Ramos (cell line): ENCODE measurements around the gene LAMA2.

Source experiments
- in situ Hi-C: fragments of 300-500 bp; cut with MboI; formaldehyde crosslinking; loops from one replicate; pipeline ENCODE4 v1.14.3; 2022; ENCODE audit warnings: low sequenced_read_pairs; ENCODE audit not compliant: unreplicated experiment

The LAMA2 gene

DNA sequence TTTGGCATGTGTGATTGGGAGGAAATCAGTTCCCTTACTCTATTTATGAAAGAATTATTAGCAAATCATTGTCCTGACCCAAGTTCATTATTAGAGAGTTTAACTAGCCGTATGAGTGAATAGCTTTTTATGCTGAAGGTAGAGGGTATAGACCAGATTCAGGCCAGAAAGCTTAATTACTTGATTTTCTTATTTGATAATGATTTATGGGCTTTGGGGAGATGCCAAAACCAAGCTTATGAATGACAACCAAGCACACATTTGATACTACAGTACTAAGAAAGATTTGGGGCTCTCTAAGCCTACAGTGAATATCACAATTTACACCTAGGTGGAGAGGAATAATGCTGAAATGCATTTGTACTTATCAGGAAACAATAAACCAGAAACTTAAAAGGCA lies 633.8 kb downstream of the LAMA2 start:
- in situ Hi-C loops: no loop called here

DNA sequence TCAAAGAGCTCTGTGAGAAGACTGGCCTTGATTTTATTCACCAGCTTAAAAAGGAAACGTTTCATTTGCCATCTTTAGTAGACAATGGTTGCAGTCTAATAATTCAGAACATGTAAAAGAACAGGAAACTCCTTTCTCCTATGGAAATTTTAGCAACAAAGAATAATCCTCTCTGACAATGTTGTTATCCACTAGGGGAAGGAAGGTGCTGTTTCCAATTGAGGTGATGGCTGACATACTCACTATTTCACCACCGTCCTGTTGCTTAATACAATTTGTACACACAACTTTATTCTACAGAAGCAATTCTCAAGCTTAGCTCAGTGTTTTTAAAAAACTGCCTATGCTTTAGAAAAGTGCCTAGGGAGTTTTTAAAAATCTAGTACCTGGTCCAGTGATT lies 634.4 kb downstream of the LAMA2 start:
- in situ Hi-C loops: no loop called here

DNA sequence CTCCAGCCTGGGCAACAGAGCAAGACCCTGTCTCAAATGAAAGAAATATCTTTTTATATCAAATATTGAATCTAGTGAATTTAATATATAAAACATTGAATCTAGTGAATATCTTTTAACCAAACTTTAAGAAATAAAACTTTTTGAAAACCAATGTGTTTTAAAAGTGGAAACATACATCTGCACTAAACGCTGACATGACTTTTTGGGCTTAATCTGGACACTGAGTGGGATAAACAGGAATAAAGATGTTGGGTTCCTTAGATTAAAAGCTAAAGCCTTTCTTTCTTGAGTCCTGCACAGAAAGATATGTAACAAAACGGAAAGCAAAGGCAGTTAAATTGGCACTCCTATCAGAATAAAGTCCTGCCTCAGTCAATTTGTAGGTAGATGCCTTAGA lies 636.8 kb downstream of the LAMA2 start:
- in situ Hi-C loops: no loop called here

DNA sequence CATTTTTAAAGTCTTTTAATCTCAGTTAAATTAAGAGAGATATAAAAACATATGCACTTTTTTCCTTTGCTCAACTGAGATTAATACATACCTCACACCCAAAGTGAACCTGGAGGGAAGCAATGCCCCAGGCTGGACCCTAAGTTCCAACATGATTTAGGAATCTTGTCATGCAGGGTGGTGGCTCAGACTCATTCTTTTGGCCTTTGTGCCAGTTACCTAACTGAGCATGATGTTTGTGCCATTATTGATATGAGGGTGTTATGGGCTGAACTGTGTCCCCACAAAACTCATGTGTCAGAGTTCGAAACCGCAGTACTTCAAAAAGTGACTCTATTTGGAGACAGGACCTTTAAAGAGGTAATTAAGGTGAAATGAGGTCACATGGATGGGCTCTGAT lies 639.0 kb downstream of the LAMA2 start:
- in situ Hi-C loops: no loop called here

DNA sequence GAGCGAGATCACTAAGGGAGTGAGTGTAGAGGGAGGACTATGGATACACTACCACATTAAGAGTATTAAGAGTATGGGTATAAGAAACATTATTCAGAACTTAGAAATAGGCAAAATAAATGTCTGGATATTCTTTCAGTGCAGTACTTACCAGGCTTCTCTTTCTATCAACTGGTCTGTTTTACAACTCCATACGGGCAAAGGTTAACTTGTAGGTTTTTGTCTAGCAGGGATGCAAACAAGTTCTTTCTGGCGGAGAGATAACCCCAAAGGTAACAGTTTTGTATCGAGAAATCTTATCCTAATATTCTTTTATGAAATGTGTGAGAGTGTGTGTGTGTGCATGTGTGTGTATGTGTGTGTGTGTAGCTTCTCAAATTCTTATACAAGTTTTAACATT lies 640.9 kb downstream of the LAMA2 start:
- in situ Hi-C loops: no loop called here

DNA sequence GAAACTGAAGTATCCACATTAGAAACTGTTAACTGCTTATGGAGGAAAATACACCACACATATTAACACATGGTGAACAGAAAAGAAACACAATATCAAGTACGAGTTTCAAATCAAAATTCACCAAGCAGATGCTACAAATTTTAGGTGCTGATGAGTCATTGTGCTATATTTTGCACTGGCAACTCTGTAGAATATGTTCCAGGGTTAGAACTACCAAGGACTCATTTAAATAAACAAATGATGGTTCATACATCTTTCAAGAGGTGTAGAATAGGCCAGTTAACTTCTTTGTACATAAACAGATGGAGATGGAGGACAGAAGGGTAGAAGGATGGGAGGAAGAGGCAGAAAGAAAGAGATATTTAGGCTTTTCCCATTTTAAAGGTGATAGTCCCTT lies 642.1 kb downstream of the LAMA2 start:
- in situ Hi-C loops: no loop called here

DNA sequence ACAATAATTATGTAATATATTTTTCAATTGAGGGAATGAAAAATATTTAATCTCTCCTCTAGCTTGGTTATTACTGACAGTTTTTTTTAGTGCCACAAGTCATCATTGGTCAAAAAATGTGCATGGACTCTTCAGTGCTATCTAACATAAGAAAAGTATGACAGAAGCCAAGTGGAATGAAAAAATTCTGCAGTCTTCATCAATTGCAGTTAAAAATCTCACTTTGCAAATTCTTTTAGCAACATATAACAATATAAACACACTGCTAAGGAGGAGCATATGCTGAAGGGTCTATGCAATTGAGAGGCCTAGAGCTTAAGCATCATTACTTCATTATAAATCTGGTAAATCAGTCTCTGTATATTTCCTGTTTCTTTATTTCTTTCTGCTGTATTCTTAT lies 652.0 kb downstream of the LAMA2 start:
- in situ Hi-C loops: no loop called here

DNA sequence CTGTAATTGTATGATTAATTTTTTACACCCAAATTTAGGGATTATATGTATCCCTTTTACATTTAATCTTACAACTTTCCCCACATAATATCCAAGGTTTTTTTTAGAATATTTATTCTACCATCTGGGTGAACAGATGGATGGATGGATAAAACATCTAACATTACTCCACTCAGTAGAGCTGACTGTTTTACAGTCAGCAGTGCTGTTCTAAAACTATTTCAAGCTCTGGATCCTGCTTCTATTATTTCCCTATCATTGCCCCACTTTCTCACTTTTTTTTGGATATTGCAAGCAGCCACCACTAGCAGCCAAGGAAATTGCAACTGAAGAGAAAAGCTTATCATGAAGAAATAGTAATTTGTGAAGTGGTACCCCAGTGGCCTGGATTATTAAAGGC lies 653.3 kb downstream of the LAMA2 start:
- in situ Hi-C loops: no loop called here

DNA sequence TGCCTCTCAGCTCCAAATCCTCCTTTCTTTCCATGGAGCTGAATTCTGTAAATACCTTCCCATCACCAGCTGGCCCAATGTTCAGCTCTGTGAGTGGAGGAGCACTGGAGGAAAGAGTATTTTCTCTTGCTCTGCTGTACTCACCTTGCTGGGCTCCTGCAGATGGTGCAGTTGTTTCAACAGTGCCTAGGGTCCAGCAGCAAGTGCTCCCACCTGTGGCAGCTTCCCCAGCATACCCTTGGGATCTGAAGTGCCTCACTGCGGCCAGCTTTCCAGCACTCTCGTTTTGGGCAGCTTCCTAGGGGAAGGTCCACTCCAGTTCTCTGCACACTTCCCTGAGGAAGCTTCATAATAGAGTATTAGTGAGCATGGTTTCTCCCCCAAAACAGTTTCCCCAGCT lies 656.1 kb downstream of the LAMA2 start:
- in situ Hi-C loops: no loop called here

DNA sequence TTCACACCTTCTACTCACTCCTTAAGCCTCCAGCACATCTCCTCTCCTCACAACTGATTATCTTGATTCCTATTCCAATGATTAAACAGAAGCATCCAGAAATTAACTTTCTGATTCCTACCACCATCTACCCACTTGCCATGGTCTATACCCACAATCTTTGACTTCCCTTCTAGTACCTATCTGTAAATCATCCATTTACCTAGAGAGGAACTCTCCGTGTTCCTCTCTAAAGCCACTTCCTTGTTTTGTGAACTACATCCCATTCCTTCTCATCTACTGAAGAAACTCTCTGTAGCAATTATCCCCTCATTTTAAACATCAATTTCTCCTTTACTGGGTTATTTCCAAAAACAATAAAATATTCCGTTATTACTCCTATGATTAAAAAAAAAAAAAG lies 659.8 kb downstream of the LAMA2 start:
- in situ Hi-C loops: no loop called here

DNA sequence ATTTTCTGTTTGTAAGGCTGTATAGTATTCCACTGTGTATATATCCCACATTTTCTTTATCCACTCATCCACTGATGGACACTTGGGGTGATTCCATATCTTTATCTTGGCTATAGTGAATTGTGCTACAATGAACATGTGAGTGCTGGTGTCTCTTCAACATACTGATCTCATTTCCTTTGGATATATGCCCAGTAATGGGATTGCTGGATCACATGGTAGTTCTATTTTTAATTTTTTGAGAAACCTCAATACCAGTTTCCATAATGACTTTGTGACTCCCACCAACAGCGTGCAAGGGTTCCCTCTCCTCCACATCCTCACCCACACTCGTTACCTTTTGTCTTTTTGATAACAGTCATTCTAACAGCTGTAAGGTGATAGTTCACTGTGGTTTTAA lies 661.0 kb downstream of the LAMA2 start:
- in situ Hi-C loops: no loop called here

DNA sequence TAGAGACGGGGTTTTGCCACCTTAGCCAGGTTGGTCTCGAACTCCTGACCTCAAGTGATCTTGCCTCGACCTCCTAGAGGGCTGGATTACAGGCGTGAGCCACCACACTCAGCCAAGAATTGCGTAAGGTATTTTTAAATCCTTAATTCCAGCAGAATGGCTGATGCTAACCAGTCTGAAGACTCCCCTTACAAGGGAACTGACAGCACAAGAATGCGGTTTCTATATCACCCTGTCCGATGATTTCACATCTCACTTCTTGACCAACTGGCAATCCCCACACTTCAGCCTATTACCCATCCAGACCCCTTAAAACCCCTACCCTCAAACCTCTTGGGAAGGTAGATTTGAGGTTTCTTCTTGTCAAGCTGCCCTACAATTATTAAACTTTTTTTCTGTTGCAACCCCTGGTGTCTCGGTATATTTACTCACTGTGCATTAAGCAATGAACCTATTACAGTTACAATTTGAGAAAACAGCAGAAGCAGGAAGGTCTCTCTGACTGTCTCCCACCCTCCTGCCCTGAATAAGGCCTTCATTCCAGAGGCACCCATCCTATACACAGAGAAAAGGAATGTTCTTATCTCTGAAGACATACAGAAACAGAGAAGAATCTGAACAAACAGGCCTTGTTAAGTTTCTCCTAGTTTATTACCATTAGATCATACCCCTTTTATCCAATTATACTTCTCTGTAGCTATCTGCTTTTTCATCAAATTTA lies 662.1 kb downstream of the LAMA2 start:
- in situ Hi-C loops: no loop called here

DNA sequence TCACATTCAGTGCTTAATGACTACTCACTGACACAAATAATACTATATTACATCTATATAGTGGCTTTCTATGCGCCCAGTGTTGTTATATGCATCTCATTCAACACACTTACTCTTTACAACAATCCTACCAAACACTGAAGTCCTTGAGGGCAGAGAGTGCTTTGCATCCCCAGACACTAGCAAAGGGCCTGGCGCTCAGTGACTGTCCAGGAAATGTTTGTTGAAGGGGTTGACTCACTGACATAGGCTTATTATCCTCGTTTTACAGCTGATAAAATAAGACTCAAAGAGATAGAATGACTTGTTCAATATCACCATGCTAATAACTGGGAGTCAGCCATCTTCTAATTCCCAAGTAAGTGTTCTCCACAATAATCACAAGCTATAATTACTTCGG lies 663.8 kb downstream of the LAMA2 start:
- in situ Hi-C loops: no loop called here

DNA sequence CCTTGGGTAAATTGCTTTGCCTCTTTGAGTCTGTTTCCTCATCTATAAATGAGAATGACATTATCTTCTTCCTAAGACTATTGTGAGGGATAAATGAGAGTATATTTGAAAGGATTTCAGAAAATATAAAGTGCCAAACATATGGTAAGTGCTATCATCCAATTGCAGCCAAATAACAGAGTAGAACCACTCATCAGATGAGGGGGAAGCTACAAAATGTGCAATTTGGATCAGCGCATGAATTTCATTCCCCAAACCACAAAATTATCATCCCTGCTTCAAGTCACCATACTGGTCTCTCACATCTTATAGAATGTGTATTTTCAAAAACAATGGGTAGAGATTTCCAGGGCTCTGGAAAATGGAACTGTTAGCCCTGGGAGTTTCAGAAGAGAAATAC lies 668.5 kb downstream of the LAMA2 start:
- in situ Hi-C loops: no loop called here

DNA sequence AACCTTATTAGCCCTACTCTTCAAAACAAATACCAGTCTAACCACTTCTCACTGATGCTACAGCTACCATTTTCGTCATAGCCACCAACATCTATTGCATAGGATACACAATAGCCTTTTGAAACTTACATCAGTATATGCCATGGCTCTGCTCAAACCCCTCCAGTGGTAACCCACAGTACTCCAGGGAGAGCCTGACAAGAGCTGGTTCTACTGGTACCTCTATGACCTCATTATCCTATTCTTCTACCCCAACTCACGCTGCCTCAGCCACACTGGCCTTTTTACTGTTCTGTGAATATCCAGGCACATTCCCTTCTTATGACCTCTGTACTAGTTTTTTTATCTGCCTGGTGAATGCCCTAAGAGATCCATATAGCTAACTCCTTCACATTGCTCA lies 669.5 kb downstream of the LAMA2 start:
- in situ Hi-C loops: no loop called here

DNA sequence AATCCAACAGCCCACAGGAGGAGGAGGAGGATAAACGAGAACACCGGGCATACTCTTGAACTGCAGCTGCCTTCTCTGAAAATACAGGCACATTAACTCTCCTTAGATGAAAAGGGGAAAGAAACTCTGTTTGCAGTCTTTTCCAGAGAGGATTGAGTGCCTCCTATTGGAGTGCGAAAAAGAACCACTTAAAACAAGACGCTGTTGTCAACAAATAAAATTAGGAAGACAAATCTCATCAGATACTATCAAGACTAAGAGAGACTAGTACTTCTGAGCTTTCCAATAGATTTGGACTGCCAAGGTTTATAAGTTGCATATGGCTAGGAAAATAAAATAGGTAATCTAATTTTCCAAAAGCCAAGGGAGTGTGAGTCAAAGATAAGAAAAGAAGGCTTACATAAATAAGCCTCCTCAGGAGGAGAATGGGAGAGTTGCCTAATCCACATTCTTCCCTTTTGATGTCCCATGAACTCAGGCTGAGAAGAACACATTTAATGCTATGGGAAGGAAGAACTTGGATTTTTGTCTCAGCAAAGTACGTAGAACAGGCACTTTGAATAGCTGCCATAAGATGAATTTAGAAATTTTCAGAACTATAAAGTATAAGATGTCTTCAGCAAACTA lies 672.4 kb downstream of the LAMA2 start:
- in situ Hi-C loops: no loop called here

DNA sequence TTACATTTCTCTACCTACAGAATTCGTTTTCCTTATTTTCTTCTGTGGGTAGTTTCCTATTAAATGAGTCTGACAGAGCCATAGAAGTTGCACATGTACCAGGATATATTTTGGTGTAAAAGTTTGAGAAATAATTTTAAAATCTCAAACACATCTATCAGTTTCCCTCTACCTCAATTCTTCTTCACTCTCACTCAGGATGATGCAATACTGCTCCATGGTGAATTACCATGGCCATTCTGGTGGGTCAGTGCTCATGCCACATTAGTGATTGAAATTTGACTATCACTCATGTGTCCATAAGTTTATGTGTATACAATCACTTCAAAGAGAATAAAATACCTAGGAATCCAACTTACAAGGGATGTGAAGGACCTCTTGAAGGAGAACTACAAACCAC lies 675.3 kb downstream of the LAMA2 start:
- in situ Hi-C loops: no loop called here

DNA sequence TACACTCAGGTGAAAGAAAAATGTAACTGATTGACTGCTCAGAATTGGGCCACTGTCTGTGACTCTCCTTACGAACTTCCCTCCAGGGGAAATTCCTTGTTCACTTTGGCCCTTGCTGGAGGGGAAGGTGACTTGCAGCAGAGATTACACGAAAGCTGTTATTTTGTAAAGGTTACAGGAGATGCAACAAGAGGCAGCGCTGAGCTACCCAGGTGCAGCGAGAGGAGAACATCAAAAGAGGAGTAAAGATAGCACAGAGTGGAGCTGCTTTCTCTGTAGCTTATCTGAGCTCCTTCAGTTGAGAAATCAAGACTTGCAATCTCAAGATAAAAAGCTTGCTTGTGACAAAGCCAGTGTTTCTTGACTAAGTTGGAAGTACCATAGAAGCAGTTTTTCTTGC lies 682.4 kb downstream of the LAMA2 start:
- in situ Hi-C loops: no loop called here

DNA sequence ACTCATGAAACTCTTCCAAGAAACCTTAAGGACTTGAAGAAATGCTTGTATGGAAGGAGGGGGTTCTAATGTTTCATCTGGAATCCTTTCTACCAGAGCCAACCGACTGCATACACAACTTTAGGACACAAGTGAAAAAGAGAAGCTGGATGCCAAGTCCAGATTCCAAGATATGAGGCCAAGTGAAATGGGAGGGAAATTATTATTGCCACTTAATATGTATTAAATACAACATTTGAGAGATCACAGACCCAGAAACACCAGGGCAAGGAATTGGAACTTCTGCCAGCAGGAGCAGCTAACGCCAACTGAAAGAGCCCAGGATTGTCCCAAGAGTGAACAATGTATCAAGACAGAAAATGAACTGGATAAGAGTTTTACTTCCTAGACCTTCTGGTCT lies 682.9 kb downstream of the LAMA2 start:
- in situ Hi-C loops: no loop called here
